ENCODE measurements around the gene ARPP21. TPM values are rescaled to one million over a fixed set of nuclear protein-coding genes. Genes with fewer than 3 reads are reported as not detected.

The ARPP21 gene
- polyA plus RNA-seq, 3 donors = not detected

- no peaks in the 10 kb centered on the region for H3K9me3 ChIP-seq (replicated peaks in 1 of 2; ENCODE audit: control insufficient read depth in 1 of 2, insufficient read depth in 1 of 2, low read length in 2 of 2)
- no peak overlapping the region for H3K4me2 ChIP-seq (replicated peaks; ENCODE audit: extremely low read depth, low read length, poor library complexity, severe bottlenecking)
- no peaks in the 10 kb centered on the region for H3K79me2 ChIP-seq (ENCODE audit: insufficient read depth, low read length)
- no peak overlapping the region for H3K4me3 ChIP-seq (replicated peaks in 1 of 3; ENCODE audit: low read depth in 2 of 3, low read length in 3 of 3)
- no peaks in the 10 kb centered on the region for H3K27me3 ChIP-seq (ENCODE audit: control insufficient read depth in 2 of 2, insufficient read depth in 2 of 2, low read length in 2 of 2)
- no peaks in the 10 kb centered on the region for H4K20me1 ChIP-seq (ENCODE audit: insufficient read depth, low read length)
- intact Hi-C loops (cut with micrococcal nuclease) = no loop called here
- DNase-seq = no peak
- H3K27me3 Mint-ChIP-seq (ENCODE audit: low read depth in 3 of 3) = peaks cover 0 to 2% (median 2%) of the 10 kb centered on the region in 3 donors
- no peaks in the 10 kb centered on the region for H3K36me3 ChIP-seq (replicated peaks in 1 of 2; ENCODE audit: control insufficient read depth in 1 of 2, insufficient read depth in 2 of 2, low read length in 2 of 2)
- no peaks in the 10 kb centered on the region for H3K4me1 Mint-ChIP-seq
- H3K9ac ChIP-seq (ENCODE audit: insufficient read depth, low read length, poor library complexity, severe bottlenecking) = no peak overlapping the region
- WGBS (ENCODE audit: insufficient coverage) = no CpG with 5 or more reads among the region's 2 CpGs
- no peaks in the 10 kb centered on the region for H3K36me3 Mint-ChIP-seq
- TF ChIP-seq, protein P1, sequence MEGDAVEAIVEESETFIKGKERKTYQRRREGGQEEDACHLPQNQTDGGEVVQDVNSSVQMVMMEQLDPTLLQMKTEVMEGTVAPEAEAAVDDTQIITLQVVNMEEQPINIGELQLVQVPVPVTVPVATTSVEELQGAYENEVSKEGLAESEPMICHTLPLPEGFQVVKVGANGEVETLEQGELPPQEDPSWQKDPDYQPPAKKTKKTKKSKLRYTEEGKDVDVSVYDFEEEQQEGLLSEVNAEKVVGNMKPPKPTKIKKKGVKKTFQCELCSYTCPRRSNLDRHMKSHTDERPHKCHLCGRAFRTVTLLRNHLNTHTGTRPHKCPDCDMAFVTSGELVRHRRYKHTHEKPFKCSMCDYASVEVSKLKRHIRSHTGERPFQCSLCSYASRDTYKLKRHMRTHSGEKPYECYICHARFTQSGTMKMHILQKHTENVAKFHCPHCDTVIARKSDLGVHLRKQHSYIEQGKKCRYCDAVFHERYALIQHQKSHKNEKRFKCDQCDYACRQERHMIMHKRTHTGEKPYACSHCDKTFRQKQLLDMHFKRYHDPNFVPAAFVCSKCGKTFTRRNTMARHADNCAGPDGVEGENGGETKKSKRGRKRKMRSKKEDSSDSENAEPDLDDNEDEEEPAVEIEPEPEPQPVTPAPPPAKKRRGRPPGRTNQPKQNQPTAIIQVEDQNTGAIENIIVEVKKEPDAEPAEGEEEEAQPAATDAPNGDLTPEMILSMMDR (IDR thresholded peaks at IDR 0.05) = no peak
- H3K9me3 Mint-ChIP-seq = peaks cover 0 to 2% (median 0%) of the 10 kb centered on the region in 7 donors
- H3K27ac Mint-ChIP-seq = no peak overlapping the region
- no peaks in the 10 kb centered on the region for H3K4me1 ChIP-seq (ENCODE audit: control insufficient read depth in 1 of 2, insufficient read depth in 2 of 2, low read length in 2 of 2)
- H3K27ac ChIP-seq (ENCODE audit: low read depth in 1 of 2, low read length in 2 of 2) = no peak overlapping the region
- no peak overlapping the region for H2AFZ ChIP-seq (ENCODE audit: insufficient read depth, low read depth, low read length, poor library complexity, severe bottlenecking)
- H3K4me3 Mint-ChIP-seq = no peak overlapping the region
These were observed 100.7 kb downstream of the ARPP21 start for GRCh38 chr3:35739964-35740527.

- H3K27me3 Mint-ChIP-seq (ENCODE audit: low read depth in 3 of 3) = peaks cover 0 to 3% (median 2%) of the 10 kb centered on the region in 3 donors
- TF ChIP-seq, protein P1 (IDR thresholded peaks at IDR 0.05) = no peak
- Histone ChIP-seq H3K27me3 (ENCODE audit: control insufficient read depth in 2 of 2, insufficient read depth in 2 of 2, low read length in 2 of 2) (no peaks in the 10 kb centered on the region), H4K20me1 (ENCODE audit: insufficient read depth, low read length) (no peaks in the 10 kb centered on the region), H3K36me3 (replicated peaks in 1 of 2; ENCODE audit: control insufficient read depth in 1 of 2, insufficient read depth in 2 of 2, low read length in 2 of 2) (no peaks in the 10 kb centered on the region), H2AFZ (ENCODE audit: insufficient read depth, low read depth, low read length, poor library complexity, severe bottlenecking) (no peak overlapping the region), H3K4me1 (ENCODE audit: control insufficient read depth in 1 of 2, insufficient read depth in 2 of 2, low read length in 2 of 2) (peaks cover 7 to 8% of the 10 kb centered on the region in 2 donors), H3K79me2 (ENCODE audit: insufficient read depth, low read length) (no peaks in the 10 kb centered on the region), H3K9me3 (replicated peaks in 1 of 2; ENCODE audit: control insufficient read depth in 1 of 2, insufficient read depth in 1 of 2, low read length in 2 of 2) (no peaks in the 10 kb centered on the region), H3K27ac (ENCODE audit: low read depth in 1 of 2, low read length in 2 of 2) (no peak overlapping the region), H3K4me3 (replicated peaks in 1 of 3; ENCODE audit: low read depth in 2 of 3, low read length in 3 of 3) (no peak overlapping the region), H3K9ac (ENCODE audit: insufficient read depth, low read length, poor library complexity, severe bottlenecking) (no peak overlapping the region), H3K4me2 (replicated peaks; ENCODE audit: extremely low read depth, low read length, poor library complexity, severe bottlenecking) (no peak overlapping the region)
- H3K4me1 Mint-ChIP-seq = no peaks in the 10 kb centered on the region
- peaks cover 0 to 9% (median 4%) of the 10 kb centered on the region in 7 donors for H3K9me3 Mint-ChIP-seq
- H3K27ac Mint-ChIP-seq = no peak overlapping the region
- WGBS (ENCODE audit: insufficient coverage) = 94% methylated on average over 3 of the region's 5 CpGs
- no peaks in the 10 kb centered on the region for H3K36me3 Mint-ChIP-seq
- no peak for DNase-seq
- intact Hi-C loops (cut with micrococcal nuclease) = no loop called here
- H3K4me3 Mint-ChIP-seq = no peak overlapping the region
These were observed 103.9 kb downstream of the ARPP21 start for GRCh38 chr3:35743218-35743617.
